ENCODE data around the gene CPB2. TPM values are rescaled to one million over a fixed set of nuclear protein-coding genes. Genes with fewer than 3 reads are reported as not detected.

The CPB2 gene
- polyA plus RNA-seq, 1 donor: 0.11 TPM

Other genes with a start within 250 kb of the CPB2 start
- 33.9 TPM for gene ZC3H13, start 52.3 kb downstream of the CPB2 start, polyA plus RNA-seq (ENCODE audit: insufficient read length)
- gene LCP1, start 77.1 kb upstream of the CPB2 start, polyA plus RNA-seq (ENCODE audit: insufficient read length): 9.1 TPM
- gene LRRC63, start 106.9 kb upstream of the CPB2 start, polyA plus RNA-seq (ENCODE audit: insufficient read length): 0.11 TPM